ENCODE measurements around the gene MARCHF6.

GRCh38 chr5:10367579-10367978, 14.1 kb downstream of the MARCHF6 start:
- no peak for TF ChIP-seq GATA3 (IDR thresholded peaks at IDR 0.05; ENCODE audit: low read depth, low read length)
- TF ChIP-seq GATA2 (IDR thresholded peaks at IDR 0.05; ENCODE audit: low read depth, low read length), result no peak
